ENCODE results near the gene SEMA4A.

SEMA4A gene

DNA sequence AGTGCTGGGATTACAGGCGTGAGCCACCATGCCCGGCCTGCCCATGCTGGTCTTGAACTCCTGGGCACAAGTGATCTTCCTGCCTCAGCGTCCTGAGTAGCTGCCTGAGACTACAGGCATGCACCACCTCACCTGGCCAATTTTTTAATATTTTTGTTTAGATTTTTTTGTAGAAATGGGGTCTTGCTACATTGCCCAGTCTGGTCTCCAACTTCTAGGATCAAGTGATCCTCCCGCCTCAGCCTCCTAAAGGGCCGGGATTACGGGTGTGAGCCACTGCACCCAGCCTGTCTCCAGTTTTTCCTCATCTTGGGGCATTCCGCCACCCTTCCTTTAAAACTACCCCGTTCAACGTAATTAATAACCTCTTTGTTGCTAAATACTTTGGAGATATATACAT lies 66.8 kb downstream of the SEMA4A start:
- TF ChIP-seq, protein P1, sequence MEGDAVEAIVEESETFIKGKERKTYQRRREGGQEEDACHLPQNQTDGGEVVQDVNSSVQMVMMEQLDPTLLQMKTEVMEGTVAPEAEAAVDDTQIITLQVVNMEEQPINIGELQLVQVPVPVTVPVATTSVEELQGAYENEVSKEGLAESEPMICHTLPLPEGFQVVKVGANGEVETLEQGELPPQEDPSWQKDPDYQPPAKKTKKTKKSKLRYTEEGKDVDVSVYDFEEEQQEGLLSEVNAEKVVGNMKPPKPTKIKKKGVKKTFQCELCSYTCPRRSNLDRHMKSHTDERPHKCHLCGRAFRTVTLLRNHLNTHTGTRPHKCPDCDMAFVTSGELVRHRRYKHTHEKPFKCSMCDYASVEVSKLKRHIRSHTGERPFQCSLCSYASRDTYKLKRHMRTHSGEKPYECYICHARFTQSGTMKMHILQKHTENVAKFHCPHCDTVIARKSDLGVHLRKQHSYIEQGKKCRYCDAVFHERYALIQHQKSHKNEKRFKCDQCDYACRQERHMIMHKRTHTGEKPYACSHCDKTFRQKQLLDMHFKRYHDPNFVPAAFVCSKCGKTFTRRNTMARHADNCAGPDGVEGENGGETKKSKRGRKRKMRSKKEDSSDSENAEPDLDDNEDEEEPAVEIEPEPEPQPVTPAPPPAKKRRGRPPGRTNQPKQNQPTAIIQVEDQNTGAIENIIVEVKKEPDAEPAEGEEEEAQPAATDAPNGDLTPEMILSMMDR (IDR thresholded peaks at IDR 0.05): no peak
- Histone ChIP-seq H3K36me3 (peaks cover 20% of the 10 kb centered on the region), H3K27ac (no peak overlapping the region)

DNA sequence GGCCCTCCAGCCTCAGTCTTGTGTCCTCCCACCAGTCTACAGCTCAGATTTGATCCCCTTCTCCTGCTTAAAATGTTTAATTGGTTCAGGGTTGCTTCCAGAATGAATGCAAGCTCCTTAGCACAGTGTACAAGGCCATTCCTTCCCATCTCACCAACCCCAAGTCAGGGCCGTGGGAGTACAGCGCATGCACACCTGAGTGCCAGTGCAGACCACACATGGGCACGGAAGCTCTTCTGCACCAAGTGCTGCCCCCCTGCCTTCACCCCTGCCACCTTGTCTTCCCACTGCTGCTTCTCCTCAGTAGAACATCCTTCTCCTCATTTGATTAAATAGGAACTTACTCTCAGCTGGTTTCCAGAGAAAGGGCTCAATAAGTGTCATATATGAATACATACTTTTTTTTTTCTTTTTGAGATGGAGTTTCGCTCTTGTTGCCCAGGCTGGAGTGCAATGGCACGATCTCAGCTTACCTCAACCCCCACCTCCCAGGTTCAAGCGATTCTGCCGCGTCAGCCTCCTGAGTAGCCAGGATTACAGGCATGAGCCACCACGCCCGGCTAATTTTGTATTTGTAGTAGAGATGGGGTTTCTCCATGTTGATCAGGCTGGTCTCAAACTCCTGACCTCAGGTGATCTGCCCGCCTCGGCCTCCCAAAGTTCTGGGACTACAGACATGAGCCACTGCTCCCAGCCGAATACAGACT lies 68.8 kb downstream of the SEMA4A start:
- TF ChIP-seq, protein P1 (IDR thresholded peaks at IDR 0.05): no peak
- peaks cover 31 to 36% of the 10 kb centered on the region in 2 experiments for H3K4me1 ChIP-seq (ENCODE audit: control insufficient read depth in 1 of 2, insufficient read depth in 1 of 2, low read depth in 1 of 2, low read length in 1 of 2)
- H3K4me3 ChIP-seq (ENCODE audit: low read depth in 1 of 2, low read length in 1 of 2): no peak overlapping the region
- peaks cover 29% of the 10 kb centered on the region for H3K36me3 ChIP-seq
- peak overlapping the region; percentile 50 for H3K27ac ChIP-seq
- no peaks in the 10 kb centered on the region for H3K27me3 ChIP-seq
- no peaks in the 10 kb centered on the region for H3K9me3 ChIP-seq

More for the DNA sequence above, 66.8 kb downstream of the SEMA4A start:
- Histone ChIP-seq H3K4me3 (ENCODE audit: low read depth in 1 of 2, low read length in 1 of 2) (no peak overlapping the region), H3K27me3 (no peaks in the 10 kb centered on the region), H3K4me1 (ENCODE audit: control insufficient read depth in 1 of 2, insufficient read depth in 1 of 2, low read depth in 1 of 2, low read length in 1 of 2) (peaks cover 45 to 48% of the 10 kb centered on the region in 2 experiments), H3K9me3 (no peaks in the 10 kb centered on the region)

DNA sequence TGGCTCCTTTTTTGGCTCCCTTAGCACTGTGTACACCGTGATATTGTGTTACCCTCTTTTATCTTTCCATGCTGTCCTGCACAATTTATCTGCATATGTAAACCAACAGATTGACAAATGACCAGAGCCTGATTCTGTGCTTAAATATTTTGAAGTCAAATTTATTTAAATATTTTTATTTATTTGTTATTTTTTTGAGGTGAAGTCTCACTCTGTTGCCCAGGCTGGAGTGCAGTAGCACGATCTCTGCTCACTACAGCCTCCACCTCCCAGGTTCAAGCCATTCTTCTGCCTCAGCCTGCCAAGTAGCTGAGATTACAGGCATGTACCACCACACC lies 72.3 kb downstream of the SEMA4A start:
- H3K4me3 ChIP-seq (ENCODE audit: low read depth in 1 of 2, low read length in 1 of 2): no peak overlapping the region
- no peaks in the 10 kb centered on the region for H3K27me3 ChIP-seq
- peaks cover 43% of the 10 kb centered on the region for H3K36me3 ChIP-seq
- H3K9me3 ChIP-seq: no peaks in the 10 kb centered on the region
- H3K4me1 ChIP-seq (ENCODE audit: control insufficient read depth in 1 of 2, insufficient read depth in 1 of 2, low read depth in 1 of 2, low read length in 1 of 2): peaks cover 6 to 10% of the 10 kb centered on the region in 2 experiments
- TF ChIP-seq, protein P1 (IDR thresholded peaks at IDR 0.05): no peak
- peak overlapping the region; percentile 61 for H3K27ac ChIP-seq

DNA sequence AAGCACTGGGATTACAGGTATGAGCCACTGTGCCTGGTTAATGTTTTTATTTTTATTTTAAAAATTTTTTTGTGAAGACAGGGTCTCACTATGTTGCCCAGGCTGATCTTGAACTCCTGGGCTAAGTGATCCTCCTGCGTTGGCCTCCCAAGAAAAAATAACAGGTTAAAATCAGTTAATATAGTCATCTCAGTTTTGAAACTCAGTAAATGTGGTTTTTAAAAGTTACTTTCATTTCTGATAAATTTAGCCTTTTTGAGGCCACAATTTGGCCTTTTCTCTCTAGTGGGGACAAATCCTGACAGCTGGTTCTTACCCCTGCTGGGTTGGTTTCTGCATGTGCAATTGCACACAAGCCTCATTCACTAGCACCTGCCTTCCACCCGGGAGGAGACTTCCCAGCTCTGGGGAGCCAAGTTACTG lies 72.7 kb downstream of the SEMA4A start:
- H3K4me1 ChIP-seq (ENCODE audit: control insufficient read depth in 1 of 2, insufficient read depth in 1 of 2, low read depth in 1 of 2, low read length in 1 of 2): peaks cover 6 to 10% of the 10 kb centered on the region in 2 experiments
- peaks cover 38% of the 10 kb centered on the region for H3K36me3 ChIP-seq
- H3K4me3 ChIP-seq (ENCODE audit: low read depth in 1 of 2, low read length in 1 of 2): no peak overlapping the region
- no peaks in the 10 kb centered on the region for H3K27me3 ChIP-seq
- TF ChIP-seq, protein P1 (IDR thresholded peaks at IDR 0.05): no peak
- peak overlapping the region; percentile 61 for H3K27ac ChIP-seq
- H3K9me3 ChIP-seq: no peaks in the 10 kb centered on the region

DNA sequence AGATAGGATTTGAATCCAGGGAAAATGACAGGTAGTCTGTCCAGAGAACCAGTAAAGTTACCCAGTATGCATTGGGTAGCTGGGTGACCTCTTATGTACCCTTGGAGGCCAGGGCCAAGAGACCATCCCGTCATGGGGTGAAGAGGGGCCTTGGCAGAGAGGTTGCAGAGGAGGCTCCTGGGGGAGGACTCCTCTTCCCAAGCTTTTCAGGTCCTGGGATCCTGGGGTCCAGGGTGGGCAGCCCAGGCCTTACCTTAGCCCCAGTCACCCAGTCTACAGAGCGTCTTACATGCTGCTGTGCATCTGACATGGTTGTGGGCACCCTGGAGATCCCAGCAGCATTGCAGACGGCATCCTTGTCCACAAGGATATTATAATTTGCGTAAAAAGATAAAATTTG lies 73.4 kb downstream of the SEMA4A start:
- Histone ChIP-seq H3K27ac (no peak overlapping the region), H3K9me3 (no peaks in the 10 kb centered on the region), H3K4me3 (ENCODE audit: low read depth in 1 of 2, low read length in 1 of 2) (no peak overlapping the region), H3K36me3 (peaks cover 36% of the 10 kb centered on the region), H3K27me3 (no peaks in the 10 kb centered on the region), H3K4me1 (ENCODE audit: control insufficient read depth in 1 of 2, insufficient read depth in 1 of 2, low read depth in 1 of 2, low read length in 1 of 2) (peaks cover 6 to 10% of the 10 kb centered on the region in 2 experiments)
- TF ChIP-seq, protein P1 (IDR thresholded peaks at IDR 0.05): no peak
